ENCODE results near the gene SLC35B2. TPM values are rescaled to one million over a fixed set of nuclear protein-coding genes. Genes with fewer than 3 reads are reported as not detected.

SLC35B2 gene
- total and polyA plus RNA-seq, 2 donors from 2014 or later, result 45.1 to 49.5 TPM

GRCh38 chr6:44297063-44298038 lies 40.0 kb upstream of the SLC35B2 start:
- H3K9ac ChIP-seq (ENCODE audit: low read length in 3 of 3), result no peak overlapping the region

DNA sequence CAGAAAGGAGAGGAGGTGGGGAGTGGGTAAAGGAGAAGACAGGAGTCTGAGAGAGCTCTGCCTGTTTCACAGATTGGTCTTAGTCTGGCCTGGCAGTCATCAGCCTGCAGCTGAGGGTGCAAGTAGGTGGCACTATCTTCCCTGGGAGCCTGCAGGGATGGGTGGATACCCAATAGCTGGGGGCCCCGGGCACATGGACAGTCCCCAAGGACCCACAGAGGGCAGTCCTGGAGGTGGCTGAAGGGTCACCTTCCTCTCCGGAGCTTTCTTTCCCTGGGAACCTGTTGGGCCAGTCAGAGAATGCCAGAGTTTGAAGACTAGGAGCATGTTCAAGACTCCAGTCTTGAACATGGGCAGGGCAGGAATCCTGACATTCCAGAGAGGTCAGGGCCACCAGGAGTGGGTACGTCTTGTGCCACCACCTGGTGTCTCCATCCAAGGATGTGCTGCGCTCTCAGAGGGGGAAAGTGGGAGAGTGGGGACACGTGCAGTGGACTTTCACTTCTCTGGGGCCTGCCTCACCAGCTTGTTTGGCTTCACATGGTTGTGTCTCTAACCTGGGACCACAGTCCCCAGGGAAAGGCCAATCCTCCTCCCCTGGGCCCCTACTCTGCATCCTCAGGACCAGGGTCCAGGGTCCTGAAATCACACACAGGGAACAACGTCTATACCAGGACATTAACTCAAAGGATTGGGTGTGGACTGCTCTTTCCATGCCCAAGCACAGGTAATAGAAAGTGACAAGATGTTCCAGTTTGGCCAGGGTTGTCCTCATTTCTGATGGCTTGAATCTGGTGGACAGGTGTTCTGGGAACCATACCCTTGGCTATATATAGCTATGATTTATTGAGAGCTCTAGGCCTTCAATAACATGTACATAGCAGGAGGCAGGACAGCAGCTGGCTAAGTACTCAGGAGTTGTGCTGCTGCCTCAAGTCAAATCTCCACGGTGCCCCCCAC lies 37.8 kb upstream of the SLC35B2 start:
- TF ChIP-seq, protein P1, sequence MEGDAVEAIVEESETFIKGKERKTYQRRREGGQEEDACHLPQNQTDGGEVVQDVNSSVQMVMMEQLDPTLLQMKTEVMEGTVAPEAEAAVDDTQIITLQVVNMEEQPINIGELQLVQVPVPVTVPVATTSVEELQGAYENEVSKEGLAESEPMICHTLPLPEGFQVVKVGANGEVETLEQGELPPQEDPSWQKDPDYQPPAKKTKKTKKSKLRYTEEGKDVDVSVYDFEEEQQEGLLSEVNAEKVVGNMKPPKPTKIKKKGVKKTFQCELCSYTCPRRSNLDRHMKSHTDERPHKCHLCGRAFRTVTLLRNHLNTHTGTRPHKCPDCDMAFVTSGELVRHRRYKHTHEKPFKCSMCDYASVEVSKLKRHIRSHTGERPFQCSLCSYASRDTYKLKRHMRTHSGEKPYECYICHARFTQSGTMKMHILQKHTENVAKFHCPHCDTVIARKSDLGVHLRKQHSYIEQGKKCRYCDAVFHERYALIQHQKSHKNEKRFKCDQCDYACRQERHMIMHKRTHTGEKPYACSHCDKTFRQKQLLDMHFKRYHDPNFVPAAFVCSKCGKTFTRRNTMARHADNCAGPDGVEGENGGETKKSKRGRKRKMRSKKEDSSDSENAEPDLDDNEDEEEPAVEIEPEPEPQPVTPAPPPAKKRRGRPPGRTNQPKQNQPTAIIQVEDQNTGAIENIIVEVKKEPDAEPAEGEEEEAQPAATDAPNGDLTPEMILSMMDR (IDR thresholded peaks at IDR 0.05; ENCODE audit: borderline replicate concordance, extremely low read depth, insufficient read depth), result no peak
- Histone ChIP-seq H3K27me3 (ENCODE audit: control insufficient read depth, insufficient read depth, low read length) (peaks cover 18% of the 10 kb centered on the region), H3K36me3 (ENCODE audit: control insufficient read depth in 2 of 3, insufficient read depth in 3 of 3, low read length in 3 of 3) (no peaks in the 10 kb centered on the region), H3K27ac (ENCODE audit: low read depth in 2 of 2, low read length in 2 of 2) (no peak overlapping the region), H3K4me1 (ENCODE audit: control insufficient read depth in 2 of 3, insufficient read depth in 2 of 3, low read depth in 1 of 3, low read length in 3 of 3) (peaks cover 0 to 9% (median 0%) of the 10 kb centered on the region in 3 donors), H3K9ac (ENCODE audit: low read length in 3 of 3) (no peak overlapping the region), H3K4me3 (ENCODE audit: low read length in 3 of 3) (no peak overlapping the region), H3K9me3 (ENCODE audit: control insufficient read depth in 2 of 3, insufficient read depth in 1 of 3, low read length in 3 of 3) (no peaks in the 10 kb centered on the region)
- DNase-seq, result peak in 1 of 5 donors; percentile 22
- intact Hi-C loops (cut with DNase I), result no loop called here
- no peak for FAIRE-seq

More at GRCh38 chr6:44297063-44298038, 40.0 kb upstream of the SLC35B2 start:
- H3K4me3 ChIP-seq (ENCODE audit: low read length in 3 of 3), result peak overlapping the region in 1 of 3 donors; percentile 32
- intact Hi-C loops (cut with DNase I), result no loop called here
- H3K36me3 ChIP-seq (ENCODE audit: control insufficient read depth in 2 of 3, insufficient read depth in 3 of 3, low read length in 3 of 3), result peaks cover 0 to 13% (median 3%) of the 10 kb centered on the region in 3 donors
- peak; percentile 59 to 81 (median 71) for DNase-seq
- TF ChIP-seq, protein P1 (IDR thresholded peaks at IDR 0.05; ENCODE audit: borderline replicate concordance, extremely low read depth, insufficient read depth), result no peak
- FAIRE-seq, result no peak
- H3K9me3 ChIP-seq (ENCODE audit: control insufficient read depth in 2 of 3, insufficient read depth in 1 of 3, low read length in 3 of 3), result no peaks in the 10 kb centered on the region
- H3K4me1 ChIP-seq (ENCODE audit: control insufficient read depth in 2 of 3, insufficient read depth in 2 of 3, low read depth in 1 of 3, low read length in 3 of 3), result peaks cover 0 to 9% (median 0%) of the 10 kb centered on the region in 3 donors
- no peak overlapping the region for H3K27ac ChIP-seq (ENCODE audit: low read depth in 2 of 2, low read length in 2 of 2)
- peaks cover 18% of the 10 kb centered on the region for H3K27me3 ChIP-seq (ENCODE audit: control insufficient read depth, insufficient read depth, low read length)

GRCh38 chr6:44292661-44293365 lies 35.5 kb upstream of the SLC35B2 start:
- DNase-seq (no peak), FAIRE-seq (no peak)
- Histone ChIP-seq H3K27ac (ENCODE audit: low read depth in 2 of 2, low read length in 2 of 2) (no peak overlapping the region), H3K4me3 (ENCODE audit: low read length in 3 of 3) (no peak overlapping the region), H3K4me1 (ENCODE audit: control insufficient read depth in 2 of 3, insufficient read depth in 2 of 3, low read depth in 1 of 3, low read length in 3 of 3) (peaks cover 0 to 6% (median 0%) of the 10 kb centered on the region in 3 donors), H3K9ac (ENCODE audit: low read length in 3 of 3) (no peak overlapping the region), H3K27me3 (ENCODE audit: control insufficient read depth, insufficient read depth, low read length) (peaks cover 18% of the 10 kb centered on the region), H3K9me3 (ENCODE audit: control insufficient read depth in 2 of 3, insufficient read depth in 1 of 3, low read length in 3 of 3) (no peaks in the 10 kb centered on the region), H3K36me3 (ENCODE audit: control insufficient read depth in 2 of 3, insufficient read depth in 3 of 3, low read length in 3 of 3) (no peaks in the 10 kb centered on the region)
- intact Hi-C loops (cut with DNase I), result no loop called here
- TF ChIP-seq, protein P1 (IDR thresholded peaks at IDR 0.05; ENCODE audit: borderline replicate concordance, extremely low read depth, insufficient read depth), result no peak
